KOPT-K1 (cell line): ENCODE results near the gene LSM3.
"Not testable (repeated sequence)": the region's sequence is repeated elsewhere in the genome, so short reads cannot be mapped to it uniquely, and the experiment has no call there.

ENCODE experiments used
- H3K27ac ChIP-seq: fragments of 200-600 bp; sonication (generic); 2 replicates; pipeline ENCODE4 v1.5.1; 2016; ENCODE audit warnings: antibody characterized with exemption, mild to moderate bottlenecking, low read depth, low read length; ENCODE audit not compliant: poor library complexity, severe bottlenecking
- H3K36me3 ChIP-seq: fragments of 200-600 bp; sonication (generic); 2 replicates; pipeline ENCODE4 v1.5.1; 2017; ENCODE audit warnings: antibody characterized with exemption, mild to moderate bottlenecking, low read length, moderate library complexity; ENCODE audit not compliant: insufficient read depth
- H3K9me3 ChIP-seq: fragments of 200-600 bp; sonication (generic); 2 replicates; pipeline ENCODE4 v1.5.1; 2017; ENCODE audit warnings: antibody characterized with exemption, low read length, mild to moderate bottlenecking; ENCODE audit not compliant: insufficient read depth, poor library complexity, severe bottlenecking

The LSM3 gene

GRCh38 chr3:14224895-14225294 is 46.3 kb downstream of the LSM3 start:
- H3K27ac ChIP-seq, result no peak overlapping the region
- no peaks in the 10 kb centered on the region for H3K36me3 ChIP-seq
- H3K9me3 ChIP-seq, result peaks cover 7% of the 10 kb centered on the region

- H3K9me3 ChIP-seq, result peaks cover 7% of the 10 kb centered on the region
- no peak overlapping the region for H3K27ac ChIP-seq
- no peaks in the 10 kb centered on the region for H3K36me3 ChIP-seq
These were observed 46.8 kb downstream of the LSM3 start for GRCh38 chr3:14225421-14225820.

- not testable (repeated sequence) for H3K36me3 ChIP-seq, H3K27ac ChIP-seq
These were observed 47.7 kb downstream of the LSM3 start for GRCh38 chr3:14226351-14226750.

GRCh38 chr3:14227856-14228255 is 49.2 kb downstream of the LSM3 start:
- Histone ChIP-seq H3K9me3 (no peaks in the 10 kb centered on the region), H3K36me3 (no peaks in the 10 kb centered on the region), H3K27ac (no peak overlapping the region)

More at GRCh38 chr3:14226351-14226750, 47.7 kb downstream of the LSM3 start:
- not testable (repeated sequence) for H3K9me3 ChIP-seq

- Histone ChIP-seq H3K27ac (no peak overlapping the region), H3K36me3 (no peaks in the 10 kb centered on the region), H3K9me3 (peaks cover 5% of the 10 kb centered on the region)
These were observed 50.3 kb downstream of the LSM3 start for GRCh38 chr3:14228681-14229470.

- not testable (repeated sequence) for H3K9me3 ChIP-seq, H3K27ac ChIP-seq, H3K36me3 ChIP-seq
These were observed 51.1 kb downstream of the LSM3 start for GRCh38 chr3:14229695-14230094.

- no peak overlapping the region for H3K27ac ChIP-seq
- peaks cover 8% of the 10 kb centered on the region for H3K9me3 ChIP-seq
- H3K36me3 ChIP-seq, result no peaks in the 10 kb centered on the region
These were observed 52.1 kb downstream of the LSM3 start for GRCh38 chr3:14230729-14231128.

- Histone ChIP-seq H3K36me3 (no peaks in the 10 kb centered on the region), H3K9me3 (peaks cover 8% of the 10 kb centered on the region), H3K27ac (no peak overlapping the region)
These were observed 52.8 kb downstream of the LSM3 start for GRCh38 chr3:14231145-14231990.

GRCh38 chr3:14231998-14232501 is 53.4 kb downstream of the LSM3 start:
- Histone ChIP-seq H3K36me3 (no peaks in the 10 kb centered on the region), H3K27ac (no peak overlapping the region), H3K9me3 (peaks cover 8% of the 10 kb centered on the region)

GRCh38 chr3:14234251-14235002 is 55.8 kb downstream of the LSM3 start:
- Histone ChIP-seq H3K9me3 (peaks cover 8% of the 10 kb centered on the region), H3K27ac (no peak overlapping the region), H3K36me3 (no peaks in the 10 kb centered on the region)

GRCh38 chr3:14235003-14235911 is 56.6 kb downstream of the LSM3 start:
- no peak overlapping the region for H3K27ac ChIP-seq
- no peaks in the 10 kb centered on the region for H3K36me3 ChIP-seq
- H3K9me3 ChIP-seq, result peaks cover 8% of the 10 kb centered on the region

- H3K36me3 ChIP-seq, result no peaks in the 10 kb centered on the region
- peaks cover 8% of the 10 kb centered on the region for H3K9me3 ChIP-seq
- no peak overlapping the region for H3K27ac ChIP-seq
These were observed 57.3 kb downstream of the LSM3 start for GRCh38 chr3:14235912-14236295.

- Histone ChIP-seq H3K27ac (no peak overlapping the region), H3K36me3 (no peaks in the 10 kb centered on the region), H3K9me3 (peaks cover 8% of the 10 kb centered on the region)
These were observed 58.3 kb downstream of the LSM3 start for GRCh38 chr3:14236902-14237301.

- no peak overlapping the region for H3K27ac ChIP-seq
- no peaks in the 10 kb centered on the region for H3K36me3 ChIP-seq
- peaks cover 8% of the 10 kb centered on the region for H3K9me3 ChIP-seq
These were observed 58.8 kb downstream of the LSM3 start for GRCh38 chr3:14237457-14237856.
